Stimulated activated CD8-positive, alpha-beta memory T cell treated with anti-CD3 and anti-CD28 coated beads, Interleukin-7, amount 100 ng/mL, for 1 hour (primary cell): Measurements from ENCODE around the gene MAGOH.
"Not testable (repeated sequence)": the region's sequence is repeated elsewhere in the genome, so short reads cannot be mapped to it uniquely, and the experiment has no call there.

Source experiments
- DNase-seq, 2 donors: peaks; one replicate each; pipeline ENCODE4 v3.0.0-alpha.2; 2020; ENCODE audit warnings: low read depth in 2 of 2

The MAGOH gene

DNA sequence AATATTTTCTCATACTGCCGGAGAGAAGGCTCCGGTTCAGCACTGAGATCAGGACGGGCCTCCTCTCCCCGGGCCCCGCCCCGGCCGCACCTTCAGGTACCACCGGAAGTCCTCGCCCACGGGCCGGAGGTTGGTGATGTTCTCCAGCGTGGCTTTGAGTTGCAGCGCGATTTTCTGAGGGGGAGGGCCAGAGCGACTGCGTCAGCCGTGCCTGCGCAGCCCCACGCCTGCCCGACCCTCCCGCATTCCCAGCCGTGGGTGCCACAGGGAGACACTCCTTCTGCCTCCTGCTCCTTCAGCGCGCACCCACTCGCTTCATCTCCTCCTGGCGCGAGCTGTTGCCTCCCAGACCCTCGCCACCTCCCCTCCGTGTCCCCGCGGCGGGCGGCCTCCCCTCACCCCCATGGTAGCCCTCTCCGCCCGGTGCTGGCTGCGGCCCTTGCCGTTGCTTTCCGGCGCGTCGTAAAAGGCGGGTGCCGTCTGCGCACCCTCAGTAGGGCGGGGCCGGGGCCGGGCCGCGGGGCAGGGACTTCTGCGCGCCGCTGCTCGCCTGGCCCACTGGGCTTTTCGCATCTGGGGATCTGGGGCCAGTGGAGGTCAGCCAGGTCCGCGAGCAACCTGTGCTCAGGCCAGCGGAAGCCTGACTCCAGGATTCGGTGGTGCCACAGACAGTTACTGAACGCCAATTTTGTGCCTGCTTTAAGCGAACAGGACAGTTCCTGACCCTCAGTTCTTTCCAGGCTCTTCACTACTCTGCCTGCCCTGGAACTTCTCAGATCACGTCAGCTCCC lies 18.0 kb downstream of the MAGOH start, which contains the start of gene CZIB:
Gene CZIB (minus strand): TSS at position 464 of the 791 bp plus-strand sequence. CDS start 59 bp downstream, at position 405.
- DNase-seq, result peak; percentile 86 to 87

DNA sequence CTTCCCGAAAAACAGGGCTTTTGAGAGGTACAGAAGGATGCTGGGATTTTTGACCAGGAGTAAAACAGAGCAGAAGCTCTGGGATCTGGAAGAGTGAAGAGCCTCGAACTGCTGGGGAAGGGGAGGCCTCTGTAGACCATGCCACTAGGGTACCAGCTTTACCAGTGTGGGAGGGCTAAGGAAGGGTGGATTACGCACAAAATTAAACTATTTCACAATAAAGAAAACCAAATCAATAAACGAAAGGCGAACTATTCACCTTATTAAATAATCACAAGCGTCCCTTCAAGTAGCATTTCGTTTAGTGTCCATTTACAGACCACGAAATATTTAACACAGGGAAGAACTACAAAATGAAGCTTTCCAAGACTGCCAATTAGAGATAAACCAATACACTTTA lies 18.6 kb downstream of the MAGOH start:
- DNase-seq, result no peak

DNA sequence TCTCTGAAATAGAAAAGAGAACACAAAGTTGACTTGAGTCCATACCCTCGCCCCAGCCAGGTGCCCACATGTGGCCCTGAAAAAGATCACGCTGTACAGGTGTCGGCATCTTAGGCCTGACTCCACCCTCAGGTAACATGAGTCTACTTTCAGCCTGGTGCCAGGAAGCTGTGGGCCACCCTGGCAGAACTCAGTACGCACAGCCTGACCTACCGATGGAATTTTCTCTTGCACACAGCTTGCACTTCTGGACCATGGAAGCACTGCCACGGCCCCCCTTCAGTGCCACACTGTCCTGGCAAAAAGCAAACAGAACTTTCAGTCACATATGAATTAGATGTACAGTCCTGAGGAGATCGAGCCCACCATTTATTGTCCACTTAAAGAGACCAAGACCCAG lies 20.1 kb downstream of the MAGOH start:
- no peak for DNase-seq

DNA sequence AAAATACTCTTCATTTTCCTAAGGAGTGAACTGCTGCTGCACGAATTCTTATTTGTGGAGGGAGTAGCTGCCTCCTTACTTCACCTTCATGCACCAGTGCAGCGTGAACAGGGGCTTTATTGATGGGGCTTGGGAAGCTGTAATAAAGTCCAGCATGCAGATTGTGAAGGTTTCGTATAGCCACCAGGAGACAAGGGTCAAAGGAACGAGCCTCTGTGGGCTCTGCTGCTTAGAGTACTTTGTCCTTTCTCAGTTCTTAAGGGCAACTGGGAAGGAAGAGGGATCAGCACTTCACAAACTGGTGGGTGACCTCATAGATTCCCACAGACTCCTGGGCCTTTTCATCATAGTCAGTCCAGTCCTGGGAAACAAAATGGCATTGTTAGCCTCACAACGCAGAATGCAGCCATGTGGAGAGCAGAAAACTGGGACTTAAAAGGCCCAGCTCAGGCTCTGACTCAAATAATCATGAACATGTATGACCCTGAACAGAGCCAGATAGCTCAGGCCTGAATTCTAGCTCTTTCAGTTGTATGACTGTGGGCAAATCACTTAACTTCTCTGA lies 23.9 kb downstream of the MAGOH start:
- no peak for DNase-seq

DNA sequence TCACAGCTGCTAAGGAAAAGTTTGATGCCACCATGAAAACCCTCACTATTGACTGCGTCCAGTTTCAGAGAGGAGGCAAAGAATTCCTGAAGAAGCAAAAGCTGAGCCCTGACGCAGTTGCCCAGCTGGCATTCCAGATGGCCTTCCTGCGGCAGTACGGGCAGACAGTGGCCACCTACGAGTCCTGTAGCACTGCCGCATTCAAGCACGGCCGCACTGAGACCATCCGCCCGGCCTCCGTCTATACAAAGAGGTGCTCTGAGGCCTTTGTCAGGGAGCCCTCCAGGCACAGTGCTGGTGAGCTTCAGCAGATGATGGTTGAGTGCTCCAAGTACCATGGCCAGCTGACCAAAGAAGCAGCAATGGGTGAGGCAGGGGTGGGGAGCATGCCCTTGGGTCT lies 27.4 kb downstream of the MAGOH start:
- no peak for DNase-seq

DNA sequence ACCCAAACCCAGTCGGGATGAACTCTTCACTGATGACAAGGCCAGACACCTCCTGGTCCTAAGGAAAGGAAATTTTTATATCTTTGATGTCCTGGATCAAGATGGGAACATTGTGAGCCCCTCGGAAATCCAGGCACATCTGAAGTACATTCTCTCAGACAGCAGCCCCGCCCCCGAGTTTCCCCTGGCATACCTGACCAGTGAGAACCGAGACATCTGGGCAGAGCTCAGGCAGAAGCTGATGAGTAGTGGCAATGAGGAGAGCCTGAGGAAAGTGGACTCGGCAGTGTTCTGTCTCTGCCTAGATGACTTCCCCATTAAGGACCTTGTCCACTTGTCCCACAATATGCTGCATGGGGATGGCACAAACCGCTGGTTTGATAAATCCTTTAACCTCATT lies 28.0 kb downstream of the MAGOH start:
- DNase-seq, result no peak

DNA sequence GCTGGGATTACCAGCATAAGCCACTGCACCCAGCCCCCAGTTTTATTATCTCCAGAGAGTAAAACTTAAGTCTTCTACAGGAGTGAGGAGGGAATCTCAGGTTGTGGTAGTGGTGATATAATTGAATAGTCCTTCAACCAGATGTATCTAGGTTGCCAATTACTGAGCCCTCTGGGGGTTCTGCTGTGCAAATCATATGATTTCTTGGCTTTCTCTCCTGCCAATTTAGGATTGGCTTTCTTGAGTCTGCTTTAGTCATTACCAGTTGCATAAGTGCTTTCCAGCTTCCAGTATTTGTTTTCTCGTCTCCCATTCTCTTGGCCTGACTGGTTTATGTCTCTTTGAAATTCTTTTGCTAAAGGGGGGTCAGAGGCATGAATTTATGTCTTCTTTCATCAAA lies 30.6 kb downstream of the MAGOH start:
- DNase-seq, result no peak

DNA sequence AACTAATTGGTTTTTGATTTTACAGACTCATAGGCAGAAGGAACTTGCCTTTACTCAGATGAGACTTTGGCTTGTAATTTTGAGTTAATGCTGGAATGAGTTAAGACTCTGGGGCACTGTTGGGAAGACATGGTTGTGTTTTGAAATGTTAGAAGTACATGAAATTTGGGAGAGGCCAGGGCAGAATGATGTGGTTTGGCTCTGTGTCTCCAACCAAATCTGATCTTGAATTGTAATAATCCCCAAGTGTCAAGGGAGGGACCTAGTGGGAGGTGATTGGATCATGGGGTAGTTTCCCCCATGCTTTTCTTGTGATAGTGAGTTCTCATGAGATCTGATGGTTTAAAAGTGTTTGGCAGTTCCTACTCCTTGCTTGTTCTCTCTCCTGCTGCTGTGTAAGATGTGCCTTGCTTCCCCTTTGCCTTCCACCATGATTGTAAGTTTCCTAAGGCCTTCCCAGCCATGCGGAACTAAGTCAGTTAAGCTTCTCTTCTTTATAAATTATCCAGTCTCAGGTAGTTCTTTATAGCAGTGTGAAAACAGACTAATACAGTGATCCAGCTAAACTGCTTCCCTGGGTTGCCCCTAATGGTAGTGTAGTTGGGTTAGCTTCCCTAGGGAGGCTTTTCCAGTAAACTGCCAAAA lies 31.5 kb downstream of the MAGOH start:
- no peak for DNase-seq

DNA sequence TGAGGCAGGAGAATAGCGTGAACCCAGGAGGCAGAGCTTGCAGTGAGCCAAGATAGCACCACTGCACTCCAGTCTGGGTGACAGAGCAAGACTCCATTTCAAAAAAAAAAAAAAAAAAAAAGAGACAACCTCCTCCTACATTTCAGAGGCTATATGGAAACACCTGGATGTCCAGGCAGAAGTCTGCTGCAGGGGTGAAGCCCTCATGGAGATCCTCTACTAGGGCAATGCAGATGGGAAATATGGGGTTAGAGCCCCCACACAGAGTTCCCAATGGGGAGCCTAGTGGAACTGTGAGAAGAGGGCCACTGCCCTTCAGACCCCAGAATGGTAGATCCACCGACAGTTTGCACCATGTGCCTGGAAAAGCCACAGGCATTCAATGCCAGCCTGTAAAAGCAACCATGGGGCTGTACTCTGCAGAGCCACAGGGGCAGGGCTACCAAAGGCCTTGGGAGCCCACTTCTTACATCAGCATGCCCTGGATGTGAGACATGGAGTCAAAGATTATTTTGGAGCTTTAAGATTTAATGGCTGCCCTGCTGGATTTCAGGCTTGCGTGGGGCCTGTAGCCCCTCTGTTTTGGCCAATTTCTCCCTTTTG lies 32.1 kb downstream of the MAGOH start:
- not testable (repeated sequence) for DNase-seq

DNA sequence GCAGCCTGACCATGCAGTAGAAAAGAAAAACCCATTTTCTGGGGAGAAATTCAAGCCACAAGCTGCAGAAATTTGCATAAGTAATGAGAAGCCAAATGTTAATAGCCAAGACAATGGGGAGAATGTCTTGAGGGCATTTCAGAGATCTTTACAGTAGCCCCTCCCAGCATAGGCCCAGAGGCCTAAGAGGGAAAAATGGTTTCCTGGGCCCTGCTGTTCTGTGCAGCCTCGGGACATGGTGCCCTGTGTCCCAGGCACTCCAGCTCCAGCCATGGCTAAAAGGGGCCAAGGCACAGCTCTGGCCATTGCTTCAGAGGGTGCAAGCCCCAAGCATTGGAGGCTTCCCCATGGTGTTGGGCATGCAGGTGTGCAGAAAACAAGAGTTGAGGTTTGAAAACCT lies 32.8 kb downstream of the MAGOH start:
- DNase-seq, result not testable (repeated sequence)

DNA sequence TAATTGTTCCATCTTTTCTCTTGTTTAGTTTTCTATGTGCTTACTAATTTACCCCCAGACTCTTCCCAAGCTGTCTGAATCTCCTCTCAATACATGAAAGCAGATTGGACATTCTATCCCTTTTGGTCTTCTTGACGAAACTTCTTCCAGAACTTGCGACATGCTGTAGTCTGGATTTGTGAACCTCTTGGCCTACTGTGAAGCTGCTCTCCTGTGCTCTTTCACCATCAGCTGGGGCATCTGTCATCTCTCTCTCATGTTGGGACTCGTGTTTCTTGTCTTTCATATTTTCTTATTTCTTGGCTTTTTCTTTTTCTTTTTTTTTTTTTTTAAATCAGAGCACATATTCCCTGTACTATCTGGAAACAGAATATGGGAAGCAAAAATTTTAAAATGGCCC lies 34.9 kb downstream of the MAGOH start:
- no peak for DNase-seq

DNA sequence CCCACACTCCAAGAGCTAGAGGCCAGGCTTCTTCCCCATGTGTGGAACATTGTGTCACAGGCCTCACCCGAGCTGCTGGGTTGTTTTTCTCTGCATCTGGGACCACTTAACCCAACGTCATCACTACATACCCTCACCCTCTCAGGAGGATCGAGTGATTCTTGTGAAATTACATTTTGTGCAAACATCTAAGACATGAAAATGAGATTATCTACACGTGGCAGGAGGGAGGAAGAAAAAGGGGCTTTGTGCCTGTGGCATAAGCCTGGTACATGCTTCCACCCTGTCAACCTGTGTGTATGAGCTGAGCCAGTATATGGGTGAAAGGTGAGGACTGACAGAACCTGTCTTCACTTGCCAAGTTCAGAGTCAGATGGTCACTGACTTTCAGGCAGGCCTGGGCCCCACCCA lies 40.1 kb downstream of the MAGOH start:
- no peak for DNase-seq

DNA sequence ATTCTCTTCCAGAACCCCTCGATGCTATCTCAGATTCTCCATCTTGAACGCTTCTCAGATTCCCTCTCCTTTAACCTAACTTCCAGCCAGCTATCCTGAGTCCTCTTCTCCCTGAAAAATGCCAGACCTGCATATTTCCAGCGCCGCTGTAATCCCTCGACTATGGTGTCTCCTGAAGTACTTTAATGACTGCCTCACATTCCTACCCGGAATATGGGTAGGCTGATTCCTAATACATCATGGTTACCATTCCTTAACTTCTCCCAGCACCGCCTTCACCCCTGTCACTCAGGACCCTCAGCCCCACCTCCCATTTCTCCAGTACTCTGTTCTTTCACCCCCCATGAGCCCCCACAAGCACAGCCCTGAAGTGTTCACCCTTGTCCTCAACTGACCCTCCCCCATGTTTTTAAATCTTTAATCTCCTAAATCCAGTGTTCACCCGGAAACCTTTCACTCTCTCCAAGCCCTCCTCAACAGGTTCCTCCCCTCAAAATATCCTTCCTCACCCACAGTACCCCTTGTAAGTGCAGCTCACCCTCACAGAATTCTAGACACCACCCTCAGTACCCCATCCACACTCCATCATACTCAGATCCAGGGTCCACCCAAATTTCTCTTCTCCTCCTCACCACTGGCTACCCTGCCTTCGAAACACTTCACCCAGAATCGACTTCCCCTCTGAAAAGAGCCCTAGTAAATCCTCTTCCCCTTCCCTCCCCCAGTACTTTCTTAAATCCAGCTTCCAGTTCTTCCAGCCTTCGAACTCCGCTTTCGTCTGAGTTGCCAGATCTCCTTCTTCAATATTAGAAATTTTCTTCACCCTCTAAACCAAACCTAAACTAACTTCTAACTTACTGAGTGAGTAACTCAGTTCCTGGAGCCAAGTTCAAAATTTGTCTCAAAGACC lies 40.8 kb downstream of the MAGOH start:
- no peak for DNase-seq

DNA sequence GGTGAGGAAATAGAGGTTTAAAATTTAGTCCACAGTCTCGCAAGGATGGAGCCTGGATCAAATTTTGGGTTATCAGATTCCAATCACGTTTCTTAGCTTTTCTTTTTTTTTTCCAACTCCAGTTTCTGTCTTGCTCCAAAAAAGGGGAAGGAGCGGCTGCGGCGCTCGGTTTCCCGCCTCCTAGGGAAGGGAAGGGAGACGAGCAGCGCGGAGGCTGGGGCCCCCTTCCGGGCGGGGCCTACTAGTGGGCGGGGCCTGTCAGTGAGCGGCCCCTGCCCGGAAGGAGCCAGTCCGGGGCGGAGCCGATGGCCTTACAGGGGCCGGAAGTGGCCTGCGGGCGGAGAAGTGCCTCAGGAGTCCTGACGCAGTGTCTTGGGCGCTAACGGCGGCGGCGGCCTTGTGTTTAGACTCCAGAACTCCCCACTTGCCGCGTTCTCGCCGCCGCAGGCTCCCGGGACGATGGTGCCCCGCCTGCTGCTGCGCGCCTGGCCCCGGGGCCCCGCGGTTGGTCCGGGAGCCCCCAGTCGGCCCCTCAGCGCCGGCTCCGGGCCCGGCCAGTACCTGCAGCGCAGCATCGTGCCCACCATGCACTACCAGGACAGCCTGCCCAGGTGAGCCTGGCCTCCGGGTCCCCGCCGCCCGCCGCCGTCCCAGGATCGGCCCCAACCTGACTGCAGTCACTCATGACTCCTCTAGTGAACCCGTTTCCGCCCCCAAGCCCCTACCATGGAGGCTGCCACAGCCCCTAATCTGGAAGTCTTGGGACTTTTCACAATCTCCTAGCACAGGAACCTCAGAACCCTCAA lies 41.6 kb downstream of the MAGOH start, which contains the start of gene CPT2:
Gene CPT2 (plus strand): TSS at position 340 of the 806 bp plus-strand sequence. CDS start 120 bp downstream, at position 460.
- peak; percentile 77 to 78 for DNase-seq

DNA sequence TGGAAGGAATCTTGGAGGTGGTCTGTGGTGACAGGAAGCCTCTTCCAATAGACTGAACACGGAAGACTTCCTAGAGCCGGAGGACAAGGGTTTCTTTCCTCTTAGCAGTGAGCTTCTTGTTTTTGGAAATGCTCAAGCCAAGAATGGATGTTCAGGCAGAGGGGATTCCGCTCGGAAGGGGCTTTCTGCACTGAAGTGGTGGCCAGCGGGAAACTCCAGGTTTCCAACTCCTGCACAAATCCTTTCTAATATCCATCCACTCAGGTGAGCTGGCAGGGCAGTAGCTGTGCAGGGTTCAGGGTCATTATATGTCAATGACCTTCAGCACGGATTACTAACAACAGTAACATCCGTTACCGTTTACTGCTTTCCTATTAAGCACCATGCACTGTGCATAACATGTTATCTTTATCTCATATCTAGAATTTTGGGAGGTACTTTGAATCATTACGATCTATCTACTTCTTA lies 42.3 kb downstream of the MAGOH start:
- no peak for DNase-seq

DNA sequence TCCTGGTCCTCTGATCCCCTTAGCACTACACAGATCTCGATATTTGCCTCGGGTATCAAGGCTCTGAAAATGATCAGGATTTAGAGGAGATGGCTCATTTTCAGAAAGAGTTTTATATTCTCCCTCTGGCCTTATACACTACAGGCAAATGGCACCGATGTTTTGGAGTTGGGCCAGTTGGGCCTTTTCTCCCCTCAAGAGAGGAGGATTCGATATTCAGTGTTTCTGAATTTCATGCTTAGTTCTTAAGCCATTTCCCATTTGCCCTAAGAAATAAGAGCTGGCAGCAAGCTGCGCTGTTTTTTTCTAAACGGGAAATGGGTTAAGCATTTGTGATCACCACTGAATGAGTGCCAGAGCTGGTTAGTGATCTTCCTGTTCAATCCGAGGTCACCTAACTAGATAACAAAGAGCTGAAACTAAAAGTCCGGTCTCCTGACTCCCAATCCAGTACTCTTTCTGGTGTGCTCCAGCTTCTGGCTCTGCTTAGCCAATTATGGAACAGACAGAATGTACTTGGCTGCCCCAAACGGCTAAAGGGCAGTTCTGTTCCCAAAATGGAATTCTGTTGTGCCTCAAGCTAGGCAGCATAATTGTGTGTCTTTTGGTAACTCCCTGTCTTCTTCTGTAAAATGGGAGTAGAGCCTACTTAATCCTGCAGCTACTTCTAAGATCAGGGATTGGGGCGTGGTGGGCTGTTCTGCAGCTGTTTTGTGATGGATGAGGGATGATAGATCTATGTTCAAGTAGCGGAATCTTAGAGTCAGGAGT lies 42.9 kb downstream of the MAGOH start:
- no peak for DNase-seq

DNA sequence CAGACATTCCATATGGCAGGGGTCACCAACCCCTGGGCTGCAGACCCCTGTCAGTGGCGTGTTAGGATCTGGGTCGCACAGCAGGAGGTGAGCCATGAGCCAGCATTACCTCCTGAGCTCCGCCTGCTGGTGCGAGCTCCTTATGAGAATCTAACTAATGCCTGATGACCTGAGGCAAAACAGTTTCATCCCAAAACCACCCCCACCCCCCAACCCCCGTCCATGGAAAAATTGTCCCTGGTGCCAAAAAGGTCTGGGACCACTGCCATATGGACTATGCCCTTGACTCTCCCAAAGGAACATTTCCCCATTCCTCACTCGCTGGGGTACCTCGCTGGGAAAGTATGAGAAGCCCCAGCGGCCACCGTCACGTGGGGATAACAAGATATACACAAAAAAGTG lies 48.1 kb downstream of the MAGOH start:
- DNase-seq, result no peak

DNA sequence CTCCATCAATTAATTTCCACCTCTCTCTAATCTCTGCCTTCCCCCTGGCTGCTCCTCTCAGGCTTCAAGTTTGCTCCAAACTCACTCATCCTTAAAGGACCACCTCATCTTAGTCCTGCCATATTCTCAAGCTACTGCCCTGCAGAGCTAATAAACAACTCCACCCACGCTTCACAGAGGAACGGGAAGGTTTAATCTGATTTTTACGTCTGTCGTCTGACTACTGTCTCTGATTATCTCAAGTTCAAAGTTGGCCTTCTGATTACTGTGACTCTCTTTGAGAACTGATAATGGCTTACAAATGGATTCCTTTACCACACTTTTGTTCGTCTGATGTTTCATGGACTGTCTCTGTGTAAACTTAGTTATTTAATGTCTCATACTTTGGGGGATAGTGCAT lies 49.3 kb downstream of the MAGOH start:
- DNase-seq, result no peak

DNA sequence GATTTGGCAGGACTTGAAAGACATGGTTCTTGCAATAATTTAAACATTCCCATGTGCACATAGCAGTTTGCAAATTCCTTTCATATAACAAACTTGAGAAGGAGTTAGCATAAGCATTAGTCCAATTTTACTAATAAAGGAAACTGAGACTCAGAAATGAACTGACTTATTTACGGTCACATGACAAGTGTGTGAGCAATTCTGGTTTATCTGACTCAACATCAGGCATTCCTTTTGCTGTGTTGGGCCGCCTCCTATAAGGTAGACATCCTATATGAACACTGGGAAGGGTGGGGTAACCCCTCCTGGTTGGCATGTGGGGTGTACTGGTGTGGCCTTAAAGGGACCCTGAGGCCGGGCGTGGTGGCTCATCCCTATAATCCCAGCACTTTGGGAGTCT lies 50.2 kb downstream of the MAGOH start:
- no peak for DNase-seq

DNA sequence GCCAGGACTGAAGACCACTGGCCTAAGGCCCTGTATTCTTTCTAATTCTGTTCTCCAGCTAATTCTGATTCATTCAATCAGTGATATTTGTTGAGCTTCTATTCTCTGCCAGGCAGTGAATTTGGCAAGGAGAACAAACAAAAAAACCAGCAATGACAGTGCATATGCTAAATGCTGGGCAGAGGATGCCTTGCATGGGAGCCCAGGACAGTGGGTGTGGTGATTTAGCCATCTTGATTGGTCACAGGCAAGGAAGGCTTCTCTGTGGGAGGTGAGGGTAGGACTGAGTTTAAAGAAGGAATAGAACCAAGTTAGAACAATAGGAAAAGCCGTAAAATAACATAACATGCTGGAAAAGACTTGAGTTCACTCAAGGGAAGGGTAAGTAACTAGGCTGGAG lies 50.9 kb downstream of the MAGOH start:
- DNase-seq, result no peak
